ENCODE measurements around the gene STAU1. TPM values are rescaled to one million over a fixed set of nuclear protein-coding genes. Genes with fewer than 3 reads are reported as not detected.
"Not testable (repeated sequence)": the region's sequence is repeated elsewhere in the genome, so short reads cannot be mapped to it uniquely, and the experiment has no call there.

The STAU1 gene
- total and polyA plus RNA-seq, 8 donors = 18.9 to 62.8 (median 55.3) TPM

DNA sequence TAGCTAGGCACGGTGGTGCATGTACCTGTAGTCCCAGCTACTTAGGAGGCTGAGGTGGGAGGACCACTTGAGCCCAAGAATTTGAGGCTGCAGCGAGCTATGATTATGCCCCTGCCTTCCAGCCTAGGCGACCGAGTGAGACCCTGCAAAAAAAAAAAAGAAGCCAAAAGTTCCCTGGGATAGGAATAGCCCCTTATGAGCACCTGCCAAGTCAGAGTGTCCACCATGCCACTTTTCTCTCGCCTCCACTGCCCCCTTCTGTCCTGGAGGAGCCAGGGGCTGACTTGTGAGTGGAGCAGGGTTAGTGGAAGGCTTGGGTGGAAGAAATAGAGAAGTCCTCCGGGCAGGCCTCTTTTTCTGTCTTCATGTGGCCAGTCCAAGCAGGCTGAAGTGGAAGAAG lies 18.9 kb upstream of the STAU1 start:
- TF ChIP-seq, protein P1, sequence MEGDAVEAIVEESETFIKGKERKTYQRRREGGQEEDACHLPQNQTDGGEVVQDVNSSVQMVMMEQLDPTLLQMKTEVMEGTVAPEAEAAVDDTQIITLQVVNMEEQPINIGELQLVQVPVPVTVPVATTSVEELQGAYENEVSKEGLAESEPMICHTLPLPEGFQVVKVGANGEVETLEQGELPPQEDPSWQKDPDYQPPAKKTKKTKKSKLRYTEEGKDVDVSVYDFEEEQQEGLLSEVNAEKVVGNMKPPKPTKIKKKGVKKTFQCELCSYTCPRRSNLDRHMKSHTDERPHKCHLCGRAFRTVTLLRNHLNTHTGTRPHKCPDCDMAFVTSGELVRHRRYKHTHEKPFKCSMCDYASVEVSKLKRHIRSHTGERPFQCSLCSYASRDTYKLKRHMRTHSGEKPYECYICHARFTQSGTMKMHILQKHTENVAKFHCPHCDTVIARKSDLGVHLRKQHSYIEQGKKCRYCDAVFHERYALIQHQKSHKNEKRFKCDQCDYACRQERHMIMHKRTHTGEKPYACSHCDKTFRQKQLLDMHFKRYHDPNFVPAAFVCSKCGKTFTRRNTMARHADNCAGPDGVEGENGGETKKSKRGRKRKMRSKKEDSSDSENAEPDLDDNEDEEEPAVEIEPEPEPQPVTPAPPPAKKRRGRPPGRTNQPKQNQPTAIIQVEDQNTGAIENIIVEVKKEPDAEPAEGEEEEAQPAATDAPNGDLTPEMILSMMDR (IDR thresholded peaks at IDR 0.05) = no peak
- ATAC-seq (no peak), DNase-seq (peak in 1 of 6 donors; percentile 6), FAIRE-seq (no peak)
- no peak overlapping the region for H3K27ac ChIP-seq
- no peaks in the 10 kb centered on the region for H3K27me3 ChIP-seq
- H3K36me3 ChIP-seq = no peaks in the 10 kb centered on the region
- intact Hi-C loops (cut with DNase I) = no loop called here
- 94% methylated on average over 6 of the region's 6 CpGs for WGBS, 2 donors
- H3K9me3 ChIP-seq = no peaks in the 10 kb centered on the region
- H3K4me1 ChIP-seq = peaks cover 0 to 8% (median 0%) of the 10 kb centered on the region in 3 donors
- no peak overlapping the region for H3K4me3 ChIP-seq

- Histone ChIP-seq H3K36me3 (no peaks in the 10 kb centered on the region), H3K4me3 (no peak overlapping the region), H3K27ac (no peak overlapping the region), H3K9me3 (no peaks in the 10 kb centered on the region), H3K27me3 (no peaks in the 10 kb centered on the region), H3K4me1 (no peaks in the 10 kb centered on the region)
- FAIRE-seq = no peak
- TF ChIP-seq, protein P1 (IDR thresholded peaks at IDR 0.05) = no peak
- intact Hi-C loops (cut with DNase I) = no loop called here
- no peak for ATAC-seq
- 77 to 79% methylated on average over 9 of the region's 9 CpGs for WGBS, 2 donors
- peak in 1 of 6 donors; percentile 10 for DNase-seq
These were observed 15.6 kb upstream of the STAU1 start for GRCh38 chr20:49203746-49204145.

DNA sequence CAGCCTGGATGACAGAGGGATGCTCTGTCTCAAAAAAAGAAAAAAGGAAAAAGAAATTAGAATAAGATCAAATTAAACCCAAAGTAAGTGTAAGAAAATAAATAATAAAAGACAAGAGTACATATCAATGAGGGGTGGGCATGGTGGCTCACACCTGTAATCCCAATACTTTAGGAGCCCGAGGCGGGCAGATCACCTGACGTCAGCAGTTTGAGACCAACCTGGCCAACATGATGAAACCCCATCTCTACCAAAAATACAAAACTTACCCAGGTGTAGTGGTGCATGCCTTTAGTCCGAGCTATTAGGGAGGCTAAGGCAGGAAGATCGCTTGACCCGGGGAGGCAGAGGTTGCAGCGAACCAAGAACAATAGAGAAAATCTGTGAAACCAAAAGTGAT lies 14.9 kb upstream of the STAU1 start:
- no peaks in the 10 kb centered on the region for H3K4me1 ChIP-seq
- 90 to 95% methylated on average over 7 of the region's 7 CpGs for WGBS, 2 donors
- DNase-seq = peak in 1 of 6 donors; percentile 12
- H3K4me3 ChIP-seq = no peak overlapping the region
- no peaks in the 10 kb centered on the region for H3K27me3 ChIP-seq
- no peaks in the 10 kb centered on the region for H3K9me3 ChIP-seq
- H3K27ac ChIP-seq = no peak overlapping the region
- no peak for FAIRE-seq
- intact Hi-C loops (cut with DNase I) = no loop called here
- ATAC-seq = no peak
- TF ChIP-seq, protein P1 (IDR thresholded peaks at IDR 0.05) = no peak
- no peaks in the 10 kb centered on the region for H3K36me3 ChIP-seq

- H3K36me3 ChIP-seq = no peaks in the 10 kb centered on the region
- DNase-seq (peak in 1 of 6 donors; percentile 7), FAIRE-seq (no peak)
These were observed 11.7 kb upstream of the STAU1 start for GRCh38 chr20:49199729-49200293.

DNA sequence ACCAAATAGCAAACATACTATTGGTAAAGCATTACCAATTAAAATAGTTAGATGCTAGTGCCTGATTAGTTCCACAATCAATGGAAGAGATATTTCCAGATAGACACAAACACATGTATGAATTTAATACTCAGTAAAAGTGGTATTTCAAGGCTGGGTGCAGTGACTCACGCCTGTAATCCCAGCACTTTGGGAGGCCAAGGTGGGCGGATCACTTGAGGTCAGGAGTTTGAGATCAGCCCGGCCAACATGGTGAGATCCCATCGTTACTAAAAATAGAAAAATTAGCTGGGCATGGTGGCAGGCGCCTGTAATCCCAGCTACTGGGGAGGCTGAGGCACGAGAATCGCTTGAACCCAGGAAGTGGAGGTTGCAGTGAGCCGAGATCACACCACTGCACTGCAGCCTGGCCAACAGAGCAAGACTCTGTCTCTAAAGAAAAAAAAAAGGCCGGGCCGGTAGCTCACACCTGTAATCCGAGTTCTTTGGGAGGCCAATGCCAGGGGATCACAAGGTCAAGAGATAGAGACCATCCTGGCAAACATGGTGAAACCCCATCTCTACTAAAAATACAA lies 4.9 kb upstream of the STAU1 start:
- H3K9me3 ChIP-seq; intact Hi-C loops (cut with DNase I); FAIRE-seq; H3K27me3 ChIP-seq; H3K36me3 ChIP-seq; H3K27ac ChIP-seq; H3K4me1 ChIP-seq; ATAC-seq; H3K4me3 ChIP-seq: not testable (repeated sequence)
- peak in 1 of 6 donors; percentile 2 for DNase-seq
- 75 to 76% methylated on average over 11 of the region's 11 CpGs for WGBS, 2 donors

More at GRCh38 chr20:49199729-49200293, 11.7 kb upstream of the STAU1 start:
- Histone ChIP-seq H3K9me3 (no peaks in the 10 kb centered on the region), H3K4me3 (no peak overlapping the region), H3K27ac (peak overlapping the region in 1 of 4 donors; percentile 41), H3K27me3 (no peaks in the 10 kb centered on the region), H3K4me1 (no peaks in the 10 kb centered on the region)
- ATAC-seq = peak; percentile 43 to 82 (median 60)
- 68 to 72% methylated on average over 4 of the region's 4 CpGs for WGBS, 2 donors
- TF ChIP-seq, protein P1 (IDR thresholded peaks at IDR 0.05) = no peak
- intact Hi-C loops (cut with DNase I) = no loop called here
